Mammary epithelial cell (primary cell): Measurements from ENCODE around the gene LACTBL1.

Experiments used
- EZH2 ChIP-seq: IDR thresholded peaks from 2 replicates; pipeline ENCODE4 v1.6.1; 2012; ENCODE audit warnings: low read length, inconsistent platforms, borderline replicate concordance
- TF ChIP-seq, protein P1 (sequence below), 2 donors: IDR thresholded peaks in 1 of 2; conservative IDR thresholded peaks in 1 of 2; 2 replicates each; pipeline ENCODE4 v1.5.1; 2011 to 2012; ENCODE audit warnings: inconsistent platforms in 2 of 2, low read length in 2 of 2, mild to moderate bottlenecking in 2 of 2, control low read depth in 1 of 2, low read depth in 1 of 2; ENCODE audit not compliant: insufficient read depth in 1 of 2; ENCODE audit errors: extremely low read depth in 1 of 2

DNA sequence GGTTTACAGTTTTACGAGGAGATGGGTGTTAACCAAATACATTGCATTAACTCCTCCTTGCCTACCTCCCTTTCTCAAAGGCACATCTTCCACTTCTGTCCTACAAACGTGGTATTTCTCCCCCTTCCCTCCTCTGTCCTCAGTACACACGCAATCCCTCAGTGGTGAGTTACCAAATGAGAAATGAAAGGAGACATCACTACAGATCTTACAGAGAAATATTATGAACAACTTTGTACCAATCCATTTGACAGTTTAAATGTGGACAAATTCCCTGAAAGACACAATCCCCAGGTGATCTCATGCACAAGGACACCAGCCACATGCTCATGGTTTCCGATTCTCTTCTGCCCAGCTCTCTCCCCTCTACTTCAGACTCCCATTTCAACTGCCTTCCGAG lies 6.4 kb downstream of the LACTBL1 start:
- TF ChIP-seq, protein P1, sequence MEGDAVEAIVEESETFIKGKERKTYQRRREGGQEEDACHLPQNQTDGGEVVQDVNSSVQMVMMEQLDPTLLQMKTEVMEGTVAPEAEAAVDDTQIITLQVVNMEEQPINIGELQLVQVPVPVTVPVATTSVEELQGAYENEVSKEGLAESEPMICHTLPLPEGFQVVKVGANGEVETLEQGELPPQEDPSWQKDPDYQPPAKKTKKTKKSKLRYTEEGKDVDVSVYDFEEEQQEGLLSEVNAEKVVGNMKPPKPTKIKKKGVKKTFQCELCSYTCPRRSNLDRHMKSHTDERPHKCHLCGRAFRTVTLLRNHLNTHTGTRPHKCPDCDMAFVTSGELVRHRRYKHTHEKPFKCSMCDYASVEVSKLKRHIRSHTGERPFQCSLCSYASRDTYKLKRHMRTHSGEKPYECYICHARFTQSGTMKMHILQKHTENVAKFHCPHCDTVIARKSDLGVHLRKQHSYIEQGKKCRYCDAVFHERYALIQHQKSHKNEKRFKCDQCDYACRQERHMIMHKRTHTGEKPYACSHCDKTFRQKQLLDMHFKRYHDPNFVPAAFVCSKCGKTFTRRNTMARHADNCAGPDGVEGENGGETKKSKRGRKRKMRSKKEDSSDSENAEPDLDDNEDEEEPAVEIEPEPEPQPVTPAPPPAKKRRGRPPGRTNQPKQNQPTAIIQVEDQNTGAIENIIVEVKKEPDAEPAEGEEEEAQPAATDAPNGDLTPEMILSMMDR (conservative IDR thresholded peaks at IDR 0.05 in 1 of 2, IDR thresholded peaks at IDR 0.05 in 1 of 2; ENCODE audit: extremely low read depth in 1 of 2, insufficient read depth in 1 of 2, low read depth in 1 of 2, low read length in 2 of 2), result no peak
- no peak for TF ChIP-seq EZH2
